Upper lobe of left lung (tissue), 4 donors: ENCODE results near the gene SAMD4B.

Experiments
- EP300 ChIP-seq, 4 donors: sonication (generic); formaldehyde crosslinking; IDR thresholded peaks; one replicate each; pipeline ENCODE4 v1.5.1; 2017; ENCODE audit warnings: antibody characterized with exemption in 4 of 4, control low read depth in 2 of 4
- POLR2A ChIP-seq, 4 donors: fragments of 450-650 bp; IDR thresholded peaks; one replicate each; pipeline ENCODE4 v1.5.1; 2016 to 2017; ENCODE audit warnings: antibody characterized with exemption in 4 of 4, mild to moderate bottlenecking in 2 of 4
- POLR2AphosphoS5 ChIP-seq, 2 donors: sonication (generic); formaldehyde crosslinking; IDR thresholded peaks; one replicate each; pipeline ENCODE4 v1.5.1; 2017; ENCODE audit warnings: antibody characterized with exemption in 2 of 2
- TF ChIP-seq, protein P1 (sequence below), 6 experiments: fragments of 450-650 bp in 4 of 6; fragments of 200-600 bp in 2 of 6; sonication (generic) in 2 of 6; IDR thresholded peaks; one replicate each; pipeline ENCODE4 v1.5.1; 2016 to 2019; ENCODE audit warnings: antibody characterized with exemption in 6 of 6

DNA sequence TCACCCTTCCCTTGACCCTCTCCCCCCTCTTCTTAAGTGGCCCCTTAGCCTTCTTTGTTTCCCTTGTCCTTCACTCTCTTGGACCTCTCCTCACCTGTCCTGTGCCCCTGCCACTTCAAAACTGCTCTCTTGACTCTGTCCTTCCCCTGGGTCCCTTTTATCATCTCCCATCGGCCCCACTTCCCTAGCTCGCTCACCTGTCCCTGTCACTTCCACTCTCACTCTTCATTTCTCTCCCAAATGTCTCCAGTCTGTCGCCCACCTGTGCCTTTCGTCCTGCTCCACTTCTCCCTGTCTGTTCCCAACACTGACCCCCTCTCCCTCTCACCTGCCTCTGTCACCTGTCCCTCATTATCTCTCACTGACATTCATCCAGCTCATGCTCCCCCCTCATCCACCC, 45.3 kb upstream of the SAMD4B start:
- TF ChIP-seq, protein P1, sequence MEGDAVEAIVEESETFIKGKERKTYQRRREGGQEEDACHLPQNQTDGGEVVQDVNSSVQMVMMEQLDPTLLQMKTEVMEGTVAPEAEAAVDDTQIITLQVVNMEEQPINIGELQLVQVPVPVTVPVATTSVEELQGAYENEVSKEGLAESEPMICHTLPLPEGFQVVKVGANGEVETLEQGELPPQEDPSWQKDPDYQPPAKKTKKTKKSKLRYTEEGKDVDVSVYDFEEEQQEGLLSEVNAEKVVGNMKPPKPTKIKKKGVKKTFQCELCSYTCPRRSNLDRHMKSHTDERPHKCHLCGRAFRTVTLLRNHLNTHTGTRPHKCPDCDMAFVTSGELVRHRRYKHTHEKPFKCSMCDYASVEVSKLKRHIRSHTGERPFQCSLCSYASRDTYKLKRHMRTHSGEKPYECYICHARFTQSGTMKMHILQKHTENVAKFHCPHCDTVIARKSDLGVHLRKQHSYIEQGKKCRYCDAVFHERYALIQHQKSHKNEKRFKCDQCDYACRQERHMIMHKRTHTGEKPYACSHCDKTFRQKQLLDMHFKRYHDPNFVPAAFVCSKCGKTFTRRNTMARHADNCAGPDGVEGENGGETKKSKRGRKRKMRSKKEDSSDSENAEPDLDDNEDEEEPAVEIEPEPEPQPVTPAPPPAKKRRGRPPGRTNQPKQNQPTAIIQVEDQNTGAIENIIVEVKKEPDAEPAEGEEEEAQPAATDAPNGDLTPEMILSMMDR (IDR thresholded peaks at IDR 0.05) = no peak
- no peak for TF ChIP-seq POLR2A (IDR thresholded peaks at IDR 0.05)
- no peak for TF ChIP-seq POLR2AphosphoS5 (IDR thresholded peaks at IDR 0.05)
- no peak for TF ChIP-seq EP300 (IDR thresholded peaks at IDR 0.05)
